CD14-positive monocyte (primary cell): ENCODE measurements around the gene IQGAP2. TPM values are rescaled to one million over a fixed set of nuclear protein-coding genes. Genes with fewer than 3 reads are reported as not detected.

ENCODE experiments used
- DNase-seq, 3 donors: peaks; one replicate each; pipeline ENCODE4 v3.0.0-alpha.2; 2011 to 2022
- H2AFZ ChIP-seq: 2 replicates; pipeline ENCODE4 v1.6.0; 2012; ENCODE audit warnings: mild to moderate bottlenecking, low read depth, low read length, inconsistent platforms; ENCODE audit not compliant: insufficient read depth, poor library complexity, severe bottlenecking
- H3K27ac ChIP-seq, 2 donors: 1 replicate in 1 of 2; 2 replicates in 1 of 2; pipeline ENCODE4 v1.5.1; 2012 to 2013; ENCODE audit warnings: low read length in 2 of 2, control low read depth in 1 of 2, inconsistent platforms in 1 of 2, low read depth in 1 of 2, mild to moderate bottlenecking in 1 of 2
- H3K27me3 ChIP-seq, 2 donors: one replicate each; pipeline versions ENCODE4 v1.6.0 to v1.6.1; 2011 to 2013; ENCODE audit warnings: low read length in 2 of 2; ENCODE audit not compliant: control insufficient read depth in 2 of 2, insufficient read depth in 2 of 2
- H3K36me3 ChIP-seq, 2 donors: replicated peaks in 1 of 2; 1 replicate in 1 of 2; 2 replicates in 1 of 2; pipeline versions ENCODE4 v1.5.1 to v1.6.1; 2012 to 2013; ENCODE audit warnings: low read length in 2 of 2, control low read depth in 1 of 2, inconsistent platforms in 1 of 2, mild to moderate bottlenecking in 1 of 2; ENCODE audit not compliant: insufficient read depth in 2 of 2, control insufficient read depth in 1 of 2
- H3K4me1 ChIP-seq, 2 donors: 1 replicate in 1 of 2; 2 replicates in 1 of 2; pipeline versions ENCODE4 v1.5.1 to v1.6.1; 2012 to 2013; ENCODE audit warnings: low read length in 2 of 2, control low read depth in 1 of 2, inconsistent platforms in 1 of 2, mild to moderate bottlenecking in 1 of 2, moderate library complexity in 1 of 2; ENCODE audit not compliant: insufficient read depth in 2 of 2, control insufficient read depth in 1 of 2
- H3K4me2 ChIP-seq: replicated peaks from 2 replicates; pipeline ENCODE3; 2012; ENCODE audit warnings: low read length, moderate library complexity, mild to moderate bottlenecking; ENCODE audit not compliant: poor library complexity, severe bottlenecking; ENCODE audit errors: extremely low read depth
- H3K4me3 ChIP-seq, 3 experiments: fragments of 200-600 bp in 1 of 3; sonication (generic) in 1 of 3; replicated peaks in 1 of 3; 1 replicate in 2 of 3; 2 replicates in 1 of 3; pipeline ENCODE4 v1.5.1; 2011 to 2013; ENCODE audit warnings: low read length in 3 of 3, mild to moderate bottlenecking in 3 of 3, control low read depth in 2 of 3, low read depth in 2 of 3, inconsistent platforms in 1 of 3, moderate library complexity in 1 of 3
- H3K79me2 ChIP-seq: 2 replicates; pipeline ENCODE4 v1.6.0; 2012; ENCODE audit warnings: mild to moderate bottlenecking, control low read depth, inconsistent platforms, low read length, moderate library complexity; ENCODE audit not compliant: insufficient read depth
- H3K9ac ChIP-seq: 2 replicates; pipeline ENCODE4 v1.6.0; 2017; ENCODE audit warnings: low read length, mild to moderate bottlenecking; ENCODE audit not compliant: insufficient read depth, poor library complexity, severe bottlenecking
- H3K9me3 ChIP-seq, 2 donors: replicated peaks in 1 of 2; 1 replicate in 1 of 2; 2 replicates in 1 of 2; pipeline versions ENCODE4 v1.5.1 to v1.6.1; 2012 to 2013; ENCODE audit warnings: low read length in 2 of 2, control low read depth in 1 of 2; ENCODE audit not compliant: control insufficient read depth in 1 of 2, insufficient read depth in 1 of 2
- H4K20me1 ChIP-seq: 2 replicates; pipeline ENCODE4 v1.6.0; 2012; ENCODE audit warnings: mild to moderate bottlenecking, low read length, control low read depth, moderate library complexity; ENCODE audit not compliant: insufficient read depth
- H3K27ac Mint-ChIP-seq, 7 donors: one replicate each; pipeline ENCODE4 v1.8.0; 2020; ENCODE audit warnings: mild to moderate bottlenecking in 7 of 7, mixed read lengths in 7 of 7, moderate library complexity in 6 of 7, inconsistent platforms in 2 of 7
- H3K27me3 Mint-ChIP-seq, 3 donors: one replicate each; pipeline ENCODE4 v1.8.0; 2021 to 2022; ENCODE audit warnings: low read depth in 3 of 3, mild to moderate bottlenecking in 3 of 3, mixed read lengths in 3 of 3, moderate library complexity in 3 of 3, inconsistent platforms in 1 of 3
- H3K36me3 Mint-ChIP-seq, 2 donors: one replicate each; pipeline ENCODE4 v1.8.0; 2020; ENCODE audit warnings: mixed read lengths in 2 of 2, inconsistent platforms in 1 of 2, mild to moderate bottlenecking in 1 of 2
- H3K4me1 Mint-ChIP-seq: one replicate; pipeline ENCODE4 v1.8.0; 2020; ENCODE audit warnings: mild to moderate bottlenecking, mixed read lengths
- H3K4me3 Mint-ChIP-seq, 2 donors: one replicate each; pipeline ENCODE4 v1.8.0; 2020; ENCODE audit warnings: mild to moderate bottlenecking in 2 of 2, mixed read lengths in 2 of 2, moderate library complexity in 1 of 2
- H3K9me3 Mint-ChIP-seq, 7 donors: one replicate each; pipeline ENCODE4 v1.8.0; 2020 to 2022; ENCODE audit warnings: mixed read lengths in 7 of 7, mild to moderate bottlenecking in 6 of 7, moderate library complexity in 6 of 7, inconsistent platforms in 2 of 7
- WGBS: methylation state at CpG from one replicate; pipeline ENCODE4 v1.1.5; 2013; ENCODE audit warnings: missing lambda C conversion rate; ENCODE audit not compliant: insufficient coverage; 5-methylcytosine and 5-hydroxymethylcytosine counted together
- intact Hi-C, 2 donors: fragments of 100-400 bp; cut with micrococcal nuclease; formaldehyde crosslinking; loops; one replicate each; pipeline versions ENCODE4 v1.15.0 to v1.15.1; 2023
- polyA plus RNA-seq, 3 donors: library from polyadenylated mRNA; depleted of rRNA in 1 of 3; unstranded in 2 of 3; stranded (reverse) in 1 of 3; fragments of 300-500 nt in 2 of 3; fragments of >200 nt in 1 of 3; fragmentation: Illumina TruSeq in 2 of 3; gene quantifications; 1 replicate in 2 of 3; 2 replicates in 1 of 3; pipeline ENCODE4 v1.2.3, GENCODE V29; 2012 to 2021
- TF ChIP-seq, protein P1 (sequence below): fragments of 200-600 bp; IDR thresholded peaks from one replicate; pipeline ENCODE4 v1.8.0; 2022; ENCODE audit warnings: antibody characterized with exemption, mild to moderate bottlenecking

IQGAP2 gene
- polyA plus RNA-seq, 3 donors: 21.4 to 50.9 (median 35.4) TPM

GRCh38 chr5:76513476-76513875 is 110.4 kb downstream of the IQGAP2 start:
- Mint-ChIP-seq H3K27me3 (no peaks in the 10 kb centered on the region), H3K36me3 (peaks cover 14 to 23% of the 10 kb centered on the region in 2 donors), H3K27ac (peak overlapping the region in 1 of 7 donors; percentile 45), H3K9me3 (peaks cover 0 to 7% (median 0%) of the 10 kb centered on the region in 7 donors), H3K4me1 (peaks cover 6% of the 10 kb centered on the region), H3K4me3 (no peak overlapping the region)
- TF ChIP-seq, protein P1, sequence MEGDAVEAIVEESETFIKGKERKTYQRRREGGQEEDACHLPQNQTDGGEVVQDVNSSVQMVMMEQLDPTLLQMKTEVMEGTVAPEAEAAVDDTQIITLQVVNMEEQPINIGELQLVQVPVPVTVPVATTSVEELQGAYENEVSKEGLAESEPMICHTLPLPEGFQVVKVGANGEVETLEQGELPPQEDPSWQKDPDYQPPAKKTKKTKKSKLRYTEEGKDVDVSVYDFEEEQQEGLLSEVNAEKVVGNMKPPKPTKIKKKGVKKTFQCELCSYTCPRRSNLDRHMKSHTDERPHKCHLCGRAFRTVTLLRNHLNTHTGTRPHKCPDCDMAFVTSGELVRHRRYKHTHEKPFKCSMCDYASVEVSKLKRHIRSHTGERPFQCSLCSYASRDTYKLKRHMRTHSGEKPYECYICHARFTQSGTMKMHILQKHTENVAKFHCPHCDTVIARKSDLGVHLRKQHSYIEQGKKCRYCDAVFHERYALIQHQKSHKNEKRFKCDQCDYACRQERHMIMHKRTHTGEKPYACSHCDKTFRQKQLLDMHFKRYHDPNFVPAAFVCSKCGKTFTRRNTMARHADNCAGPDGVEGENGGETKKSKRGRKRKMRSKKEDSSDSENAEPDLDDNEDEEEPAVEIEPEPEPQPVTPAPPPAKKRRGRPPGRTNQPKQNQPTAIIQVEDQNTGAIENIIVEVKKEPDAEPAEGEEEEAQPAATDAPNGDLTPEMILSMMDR: no peak
- no peak overlapping the region for H2AFZ ChIP-seq
- no peak overlapping the region for H3K27ac ChIP-seq
- no peak overlapping the region for H3K4me2 ChIP-seq
- 100% methylated on average over 1 of the region's 1 CpG for WGBS
- H3K9ac ChIP-seq: no peak overlapping the region
- no peak for DNase-seq
- H4K20me1 ChIP-seq: peaks cover 100% of the 10 kb centered on the region
- no peaks in the 10 kb centered on the region for H3K9me3 ChIP-seq
- H3K4me1 ChIP-seq: no peaks in the 10 kb centered on the region
- H3K4me3 ChIP-seq: no peak overlapping the region
- peaks cover 0 to 23% of the 10 kb centered on the region in 2 donors for H3K36me3 ChIP-seq
- H3K27me3 ChIP-seq: no peaks in the 10 kb centered on the region
- intact Hi-C loops: no loop called here
- H3K79me2 ChIP-seq: peaks cover 93% of the 10 kb centered on the region

DNA sequence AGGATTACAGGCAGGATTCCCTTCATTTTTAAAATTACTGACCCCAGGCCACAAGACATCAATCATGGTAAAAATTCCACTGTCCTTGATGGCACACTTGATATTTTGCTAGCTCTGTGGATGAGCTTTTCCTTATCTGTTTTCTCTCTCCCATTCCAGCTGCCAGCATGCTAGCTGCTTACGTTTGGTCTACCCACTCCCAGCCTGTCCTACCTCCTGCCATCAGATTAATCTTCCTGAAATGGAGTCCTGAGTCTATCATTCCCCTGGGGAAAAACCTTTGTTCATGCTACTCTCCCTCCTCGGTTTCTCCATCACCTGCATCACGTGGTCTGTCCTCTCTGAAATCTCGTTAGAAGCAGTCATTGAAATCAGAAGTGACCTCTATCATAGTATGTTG is 111.2 kb downstream of the IQGAP2 start:
- TF ChIP-seq, protein P1: no peak
- Histone ChIP-seq H3K9ac (no peak overlapping the region), H3K4me3 (no peak overlapping the region), H3K79me2 (peaks cover 92% of the 10 kb centered on the region), H3K9me3 (no peaks in the 10 kb centered on the region), H2AFZ (no peak overlapping the region), H3K36me3 (peaks cover 0 to 23% of the 10 kb centered on the region in 2 donors), H3K27me3 (no peaks in the 10 kb centered on the region), H3K27ac (peak overlapping the region in 1 of 2 donors; percentile 3), H4K20me1 (peaks cover 99% of the 10 kb centered on the region), H3K4me1 (no peaks in the 10 kb centered on the region), H3K4me2 (no peak overlapping the region)
- 100% methylated on average over 1 of the region's 4 CpGs for WGBS
- DNase-seq: no peak
- H3K4me1 Mint-ChIP-seq: peaks cover 7% of the 10 kb centered on the region
- intact Hi-C loops: no loop called here
- H3K27ac Mint-ChIP-seq: peak overlapping the region in 3 of 7 donors; percentile 3 to 77 (median 24)
- no peak overlapping the region for H3K4me3 Mint-ChIP-seq
- peaks cover 14 to 23% of the 10 kb centered on the region in 2 donors for H3K36me3 Mint-ChIP-seq
- peaks cover 0 to 7% (median 0%) of the 10 kb centered on the region in 7 donors for H3K9me3 Mint-ChIP-seq
- H3K27me3 Mint-ChIP-seq: no peaks in the 10 kb centered on the region
